K562 (cell line): ENCODE results near the gene TIGD1. TPM values are rescaled to one million over a fixed set of nuclear protein-coding genes. Genes with fewer than 3 reads are reported as not detected.

Experiments used
- ATAC-seq: fragments of 200-7000 bp; cut with Tn5 transposase; 3 replicates; pipeline ENCODE4 v1.9.1; 2020; ENCODE audit warnings: moderate library complexity
- BruUV-seq: library from RNA; stranded (reverse); fragments of 400-500 nt; replicated peaks from 2 replicates; lab custom pipeline; 2021; lab: Mats Ljungman, UMichigan
- CTCF ChIA-PET: fragments of 300-600 bp; formaldehyde crosslinking; extraction: SDS; loops from one replicate; lab custom pipeline; 2021; ENCODE audit warnings: low intra/inter-chr PET ratio; lab: Yijun Ruan, JAX
- POLR2A ChIA-PET: fragments of 300-600, 350-650 bp; sonication (Branson Sonifier 250); formaldehyde crosslinking; extraction: SDS; loops from one replicate; lab custom pipeline; 2021; ENCODE audit warnings: antibody characterized with exemption, inconsistent platforms; lab: Yijun Ruan, JAX
- DNase-seq, 4 experiments: peaks; one replicate each; pipeline versions ENCODE4 v3.0.0 to v3.0.0-alpha.2; 2011 to 2018; ENCODE audit warnings: low spot score in 3 of 4, mixed read lengths in 3 of 4; ENCODE audit errors: extremely low read depth in 1 of 4
- FAIRE-seq: peaks from 2 replicates; lab custom pipeline; 2011; peaks lifted over from hg19 to GRCh38; lab: Jason Lieb, UNC
- H2AFZ ChIP-seq: 2 replicates; pipeline ENCODE4 v1.6.0; 2011; ENCODE audit warnings: low read depth, low read length, control low read depth, inconsistent platforms
- H3K27ac ChIP-seq: fragments of 200-600 bp; 3 replicates; pipeline ENCODE4 v1.8.0; 2011; ENCODE audit warnings: low read depth, mild to moderate bottlenecking, control low read depth, inconsistent platforms, low read length, moderate library complexity, mixed read lengths; ENCODE audit errors: extremely low read depth
- H3K27me3 ChIP-seq, 2 experiments: fragments of 300-600 bp in 1 of 2; 2 replicates in 1 of 2; 3 replicates in 1 of 2; pipeline versions ENCODE4 v1.6.0 to v1.8.0; 2011; ENCODE audit warnings: inconsistent platforms in 2 of 2, low read length in 2 of 2, mild to moderate bottlenecking in 1 of 2, mixed read lengths in 1 of 2, moderate library complexity in 1 of 2; ENCODE audit not compliant: control insufficient read depth in 2 of 2, insufficient read depth in 2 of 2
- H3K36me3 ChIP-seq: fragments of 300-600 bp; 3 replicates; pipeline ENCODE4 v1.8.0; 2011; ENCODE audit warnings: mild to moderate bottlenecking, low read length, inconsistent platforms; ENCODE audit not compliant: control insufficient read depth, insufficient read depth
- H3K4me1 ChIP-seq, 2 experiments: fragments of 200-600 bp in 1 of 2; replicated peaks in 1 of 2; 2 replicates in 1 of 2; 3 replicates in 1 of 2; pipeline versions ENCODE4 v1.5.1 to v1.8.0; 2011; ENCODE audit warnings: inconsistent platforms in 2 of 2, low read length in 2 of 2, mild to moderate bottlenecking in 1 of 2, mixed read lengths in 1 of 2, moderate library complexity in 1 of 2; ENCODE audit not compliant: control insufficient read depth in 2 of 2, insufficient read depth in 2 of 2
- H3K4me2 ChIP-seq: 2 replicates; pipeline ENCODE4 v1.6.1; 2011; ENCODE audit warnings: low read length, control low read depth, inconsistent platforms, mixed read lengths; ENCODE audit not compliant: insufficient read depth
- H3K4me3 ChIP-seq: fragments of 200-600 bp; sonication (generic), shearing (Covaris generic); 2 replicates; pipeline ENCODE4 v1.5.1; 2016; ENCODE audit warnings: control low read depth, inconsistent platforms
- H3K79me2 ChIP-seq: fragments of 200-600 bp; 3 replicates; pipeline ENCODE4 v1.8.0; 2011; ENCODE audit warnings: low read length, inconsistent platforms; ENCODE audit not compliant: control insufficient read depth, insufficient read depth
- H3K9ac ChIP-seq, 2 experiments: 2 replicates each; pipeline versions ENCODE4 v1.6.0 to v1.6.1; 2011; ENCODE audit warnings: low read depth in 2 of 2, low read length in 2 of 2, control low read depth in 1 of 2, inconsistent platforms in 1 of 2, mild to moderate bottlenecking in 1 of 2, mixed read lengths in 1 of 2; ENCODE audit not compliant: insufficient read depth in 1 of 2
- H3K9me1 ChIP-seq: one replicate; pipeline ENCODE4 v1.6.0; 2011; ENCODE audit warnings: inconsistent platforms, mild to moderate bottlenecking, low read length, moderate library complexity; ENCODE audit not compliant: control insufficient read depth, insufficient read depth
- H3K9me3 ChIP-seq: replicated peaks from 2 replicates; pipeline ENCODE4 v1.5.1; 2011; ENCODE audit warnings: low read depth, low read length, inconsistent platforms; ENCODE audit not compliant: control insufficient read depth, insufficient read depth
- H4K20me1 ChIP-seq: replicated peaks from 2 replicates; pipeline ENCODE4 v1.6.1; 2011; ENCODE audit warnings: low read length, inconsistent platforms, mixed read lengths; ENCODE audit not compliant: control insufficient read depth, insufficient read depth
- COPS2 ChIP-seq: fragments of 450-650 bp; conservative IDR thresholded peaks from 2 replicates; pipeline ENCODE4 v1.6.1; 2016; ENCODE audit warnings: mild to moderate bottlenecking, moderate library complexity
- ETS1 ChIP-seq: conservative IDR thresholded peaks from 2 replicates; pipeline ENCODE4 v1.6.1; 2011; ENCODE audit warnings: low read depth, mild to moderate bottlenecking, low read length; ENCODE audit not compliant: control insufficient read depth
- MAFG ChIP-seq: fragments of 450-650 bp; conservative IDR thresholded peaks from 2 replicates; pipeline ENCODE4 v1.6.1; 2016; ENCODE audit warnings: missing genetic modification characterization, missing compliant biosample characterization
- PHTF2 ChIP-seq: fragments of 250-450 bp; sonication (Bioruptor Pico); IDR thresholded peaks from 2 replicates; pipeline ENCODE4 v1.5.0; 2021; ENCODE audit warnings: mild to moderate bottlenecking
- RBM34 ChIP-seq: fragments of 200-400 bp; formaldehyde crosslinking; IDR thresholded peaks from 2 replicates; pipeline ENCODE4 v1.6.1; 2018; ENCODE audit warnings: low read length, borderline replicate concordance; ENCODE audit not compliant: insufficient read depth
- ZC3H8 ChIP-seq: fragments of 450-650 bp; IDR thresholded peaks from 2 replicates; pipeline ENCODE4 v1.6.1; 2017
- ZNF707 ChIP-seq: fragments of 250-450 bp; sonication (Bioruptor Pico); conservative IDR thresholded peaks from 2 replicates; pipeline ENCODE4 v1.8.0; 2022; ENCODE audit warnings: inconsistent platforms, mild to moderate bottlenecking, moderate library complexity
- WGBS: fragments of 100-300 bp; shearing (Covaris generic); methylation state at CpG from one replicate; pipeline ENCODE4 v1.1.6; 2016; ENCODE audit warnings: low coverage, mixed read lengths; ENCODE audit not compliant: insufficient coverage; ENCODE audit errors: missing lambda C conversion rate; 5-methylcytosine and 5-hydroxymethylcytosine counted together
- in situ Hi-C: fragments of 300-500 bp; cut with MboI; formaldehyde crosslinking; loops from 4 replicates; pipeline ENCODE4 v1.15.0; 2018; ENCODE audit warnings: inconsistent platforms, mixed read lengths
- intact Hi-C: fragments of 100-400 bp; cut with micrococcal nuclease; formaldehyde crosslinking; loops from 2 replicates; pipeline ENCODE4 v1.14.2; 2022
- polyA plus RNA-seq, 8 experiments: library from polyadenylated mRNA; depleted of rRNA in 4 of 8; stranded (reverse) in 5 of 8; unstranded in 3 of 8; fragments of >200 nt; fragmentation: Nextera tagmentation in 2 of 8; fragmentation: Illumina TruSeq in 1 of 8; extraction: Ambion mirVana in 2 of 8; extraction: Trizol in 1 of 8; gene quantifications; 2 replicates each; pipeline versions ENCODE4 v1.2.1 to v1.2.3, GENCODE V29; 2011 to 2014; ENCODE audit warnings: inconsistent platforms in 1 of 8, missing spikeins in 1 of 8
- total RNA-seq, 7 experiments: library from RNA; depleted of rRNA in 6 of 7; stranded (reverse); fragments of >200 nt in 6 of 7; fragmentation: Illumina TruSeq in 2 of 7; extraction: Trizol in 2 of 7; gene quantifications; 2 replicates each; pipeline versions ENCODE4 v1.2.1 to v1.2.3, GENCODE V29; 2011 to 2021; ENCODE audit warnings: low replicate concordance in 1 of 7

TIGD1 gene
- total and polyA plus RNA-seq, 9 of the 15 experiments (the other 6 are each of a cell fraction or from before 2014, with no cell fraction given), result 2.0 to 10.1 (median 6.6) TPM

DNA sequence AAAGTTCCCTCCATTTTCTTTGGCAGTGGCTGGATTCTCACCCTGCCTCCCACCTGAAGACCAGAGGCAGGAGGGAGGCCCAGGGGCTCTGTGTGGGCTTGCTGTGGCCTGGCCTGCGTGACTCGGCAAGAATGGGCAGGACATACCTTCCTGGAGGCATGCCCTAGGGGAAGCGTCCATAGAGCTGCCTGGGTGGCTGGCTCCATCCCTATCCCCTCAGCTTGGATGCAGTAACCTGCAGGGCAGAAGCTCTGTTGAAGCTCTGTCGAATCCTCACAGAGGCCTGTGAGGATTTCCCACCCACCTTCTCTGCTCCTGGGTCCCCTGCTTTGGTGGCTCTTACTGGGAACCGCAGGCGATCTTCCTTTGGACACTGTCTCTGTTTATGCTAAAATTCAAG, 31.5 kb downstream of the TIGD1 start:
- WGBS, result 3% methylated on average over 4 of the region's 6 CpGs
- no peaks in the 10 kb centered on the region for H3K9me3 ChIP-seq
- FAIRE-seq, result no peak
- no peak for DNase-seq
- intact Hi-C loops (no loop called here), in situ Hi-C loops (loop anchor here (10.0 kb wide), 1 partner anchor 614 kb away; no protein-coding TSS in a partner anchor)
- H3K9me1 ChIP-seq, result no peaks in the 10 kb centered on the region
- no peaks in the 10 kb centered on the region for H3K36me3 ChIP-seq
- no peak for ATAC-seq
- no peak overlapping the region for H3K4me3 ChIP-seq
- BruUV-seq, result no TSS peak
- POLR2A ChIA-PET, result no interaction called here
- TF ChIP-seq ZNF707 (no peak), RBM34 (no peak), ZC3H8 (no peak), PHTF2 (CRISPR knock-in tag) (no peak), COPS2 (no peak), MAFG (no peak), ETS1 (no peak)
- CTCF ChIA-PET, result no interaction called here
- H2AFZ ChIP-seq, result no peak overlapping the region
- H3K9ac ChIP-seq, result no peak overlapping the region
- H3K27me3 ChIP-seq, result peaks cover 0 to 56% of the 10 kb centered on the region in 2 experiments; a peak in 3 of 5 replicates
- H3K4me1 ChIP-seq, result peaks cover 0 to 22% of the 10 kb centered on the region in 2 experiments; a peak in 2 of 5 replicates
- H3K79me2 ChIP-seq, result no peaks in the 10 kb centered on the region
- H3K4me2 ChIP-seq, result no peak overlapping the region
- no peak overlapping the region for H3K27ac ChIP-seq
- no peaks in the 10 kb centered on the region for H4K20me1 ChIP-seq
